ENCODE results near the gene FJX1.

Gene FJX1

DNA sequence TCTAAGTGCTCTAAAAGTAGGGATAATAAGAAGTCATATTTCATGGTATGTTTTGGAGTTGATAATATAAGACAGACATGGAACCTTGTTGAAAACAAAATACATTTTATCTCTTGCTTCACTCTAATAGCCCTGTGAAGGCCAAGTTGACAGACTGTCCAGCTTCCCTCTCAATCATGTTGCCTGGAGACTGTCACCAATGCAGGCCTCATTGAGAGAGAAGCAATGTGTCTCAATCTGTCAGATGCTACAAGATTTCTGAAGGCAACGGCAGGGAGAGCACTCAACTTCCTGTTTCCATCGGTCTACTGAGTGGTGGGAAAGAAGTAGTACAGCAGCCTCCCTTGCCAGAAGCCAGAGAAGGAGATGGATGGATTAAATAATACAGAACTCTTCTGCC lies 23.6 kb upstream of the FJX1 start:
- Mint-ChIP-seq H3K4me1 (peaks cover 9% of the 10 kb centered on the region), H3K27me3 (peaks cover 65% of the 10 kb centered on the region), H3K9me3 (no peaks in the 10 kb centered on the region), H3K4me3 (no peak overlapping the region), H3K27ac (no peak overlapping the region)
- ATAC-seq (no peak), DNase-seq (no peak)

DNA sequence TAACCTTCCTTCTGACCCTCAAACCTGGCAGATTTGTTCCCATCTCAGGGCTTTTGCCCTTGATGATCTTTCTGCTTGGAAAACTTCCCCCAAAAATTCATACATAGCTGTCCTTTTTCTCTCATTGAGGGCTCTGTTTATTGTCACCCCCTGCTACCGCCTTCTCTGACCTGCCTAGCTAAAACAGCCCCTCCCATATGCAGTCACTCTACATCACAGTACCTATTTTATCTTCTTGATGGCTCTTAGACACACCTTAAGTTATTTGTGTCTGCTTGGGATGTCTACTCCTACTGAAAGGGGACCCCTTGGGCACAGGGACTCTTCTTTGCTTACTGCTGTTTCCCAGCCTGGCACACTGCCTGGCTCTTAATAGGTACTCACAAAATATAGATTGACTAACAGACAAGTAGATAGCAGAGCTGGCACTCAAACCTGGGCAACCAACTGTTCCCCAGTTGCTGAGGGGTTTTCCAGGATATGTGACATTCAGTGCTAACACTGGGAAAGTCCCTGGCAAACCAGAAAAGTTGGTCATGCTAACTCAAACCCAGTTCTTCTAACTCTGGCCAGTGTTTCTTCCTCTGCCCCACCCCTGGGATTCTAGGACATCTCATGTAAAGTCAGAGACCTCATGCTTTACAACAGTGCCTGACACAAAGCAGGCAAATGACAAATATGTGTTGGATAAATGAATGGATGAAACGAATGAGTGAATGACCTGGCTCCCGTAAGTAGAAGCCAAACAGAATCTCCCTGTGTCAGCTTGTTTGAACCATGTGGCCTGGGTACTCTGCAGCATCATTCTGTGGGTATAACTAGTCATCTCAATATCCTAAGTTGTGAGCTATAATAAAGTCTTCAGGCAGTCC lies 19.8 kb upstream of the FJX1 start:
- peak overlapping the region in 1 of 2 donors; percentile 17 for H3K4me3 Mint-ChIP-seq
- H3K27ac Mint-ChIP-seq = peak overlapping the region in 1 of 2 donors; percentile 37
- H3K4me1 Mint-ChIP-seq = peaks cover 9% of the 10 kb centered on the region
- peaks cover 58% of the 10 kb centered on the region for H3K27me3 Mint-ChIP-seq
- no peaks in the 10 kb centered on the region for H3K9me3 Mint-ChIP-seq
- DNase-seq = peak in 1 of 2 donors; percentile 58
- ATAC-seq = peak; percentile 92

DNA sequence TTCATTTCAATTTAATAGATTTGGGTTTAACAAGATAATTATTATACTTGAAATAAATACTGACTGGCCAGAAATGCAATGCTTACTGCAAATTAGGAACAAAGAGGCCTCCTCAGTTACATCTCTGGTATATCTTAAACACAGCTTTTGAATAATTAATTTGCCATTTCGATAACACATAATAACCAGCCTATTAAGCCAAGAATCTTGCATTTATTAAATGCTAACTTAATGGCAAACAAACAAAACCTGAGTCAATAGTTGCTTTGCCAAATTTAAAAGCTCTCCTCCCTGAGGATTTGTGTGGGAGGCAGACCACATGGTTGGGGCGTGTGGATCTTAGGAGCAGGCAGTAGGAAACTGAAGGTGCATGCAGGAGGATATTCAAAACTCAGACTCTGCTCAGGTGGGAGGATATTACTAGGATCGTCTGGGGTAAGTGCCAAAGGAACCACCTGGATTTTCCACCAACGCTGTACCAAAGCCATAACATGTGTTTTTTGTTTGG lies 17.9 kb upstream of the FJX1 start:
- Mint-ChIP-seq H3K4me3 (no peak overlapping the region), H3K4me1 (peaks cover 9% of the 10 kb centered on the region), H3K9me3 (no peaks in the 10 kb centered on the region), H3K27ac (no peak overlapping the region), H3K27me3 (peaks cover 62% of the 10 kb centered on the region)
- DNase-seq = no peak
- no peak for ATAC-seq

DNA sequence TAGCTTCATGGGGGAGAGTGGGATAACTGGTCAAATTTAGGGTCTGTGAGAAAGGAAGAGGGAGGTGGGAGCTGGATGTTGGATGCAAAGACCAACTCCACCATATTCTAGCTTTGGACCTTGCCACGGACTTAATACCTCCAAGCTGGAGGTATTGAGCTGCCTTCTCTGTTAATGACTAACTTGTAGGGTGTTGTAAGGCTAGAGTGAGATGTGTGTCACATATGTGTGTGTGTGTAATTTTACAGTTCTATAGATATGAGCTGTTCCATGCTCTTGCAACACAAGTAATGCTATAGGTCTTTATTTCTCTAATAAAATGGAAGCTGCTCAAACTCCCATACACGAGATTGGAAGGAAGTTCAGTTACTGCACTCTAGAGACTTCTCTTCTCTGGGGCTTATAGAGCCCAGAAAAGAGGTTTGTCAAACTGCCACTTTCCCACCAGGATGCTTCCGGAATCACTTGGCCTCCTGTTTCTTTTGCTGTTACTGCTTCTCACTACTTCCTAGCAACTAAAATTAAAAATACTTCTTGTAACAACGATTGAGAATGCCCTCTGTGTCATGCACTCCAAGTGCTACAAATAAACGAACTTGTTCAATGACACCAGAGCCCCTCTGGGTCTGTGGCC lies 16.0 kb upstream of the FJX1 start:
- no peak for DNase-seq
- Mint-ChIP-seq H3K27ac (no peak overlapping the region), H3K9me3 (no peaks in the 10 kb centered on the region), H3K27me3 (peaks cover 52% of the 10 kb centered on the region), H3K4me3 (no peak overlapping the region), H3K4me1 (peaks cover 9% of the 10 kb centered on the region)
- no peak for ATAC-seq

DNA sequence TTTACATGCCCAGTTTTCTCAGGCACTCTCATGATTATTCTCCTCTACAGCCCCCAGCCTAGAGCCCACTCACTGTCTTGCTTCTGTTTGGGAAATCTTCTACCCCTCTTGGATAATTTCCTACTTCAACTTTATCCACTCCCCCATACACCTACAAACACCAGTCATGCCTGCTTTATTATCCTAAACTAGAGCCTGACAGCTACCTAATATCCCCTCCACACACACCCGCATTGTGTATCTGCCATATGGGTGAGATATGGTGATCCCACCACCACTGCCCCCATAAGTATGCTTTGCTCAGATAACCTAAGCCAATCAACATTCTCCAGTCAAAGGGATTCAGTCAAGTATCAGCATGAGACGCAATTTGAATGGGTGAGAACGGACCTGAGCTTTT lies 15.3 kb upstream of the FJX1 start:
- ATAC-seq (no peak), DNase-seq (no peak)
- H3K4me3 Mint-ChIP-seq = no peak overlapping the region
- no peaks in the 10 kb centered on the region for H3K9me3 Mint-ChIP-seq
- peak overlapping the region; percentile 3 to 34 for H3K27ac Mint-ChIP-seq
- peaks cover 45% of the 10 kb centered on the region for H3K27me3 Mint-ChIP-seq
- H3K4me1 Mint-ChIP-seq = peaks cover 8% of the 10 kb centered on the region

DNA sequence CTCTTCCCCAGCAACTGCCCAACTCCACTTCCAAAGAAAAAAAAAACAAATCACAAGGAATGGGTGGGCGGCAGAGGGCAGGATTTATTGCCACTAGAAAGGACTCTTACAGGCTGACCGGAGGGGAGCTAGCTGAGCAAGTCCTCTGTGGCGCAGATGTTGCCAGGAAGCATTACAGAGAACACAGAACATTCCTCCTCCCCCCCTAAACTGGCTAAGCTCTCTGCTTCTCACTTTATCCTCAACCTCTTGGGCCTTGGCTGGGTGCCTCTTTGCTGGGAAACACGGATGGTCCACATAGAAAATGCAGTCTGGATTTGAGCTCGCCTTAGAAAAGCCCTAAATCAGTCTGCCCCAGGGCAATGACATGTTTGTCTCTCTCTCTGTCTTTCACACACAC lies 12.6 kb upstream of the FJX1 start:
- Mint-ChIP-seq H3K4me3 (no peak overlapping the region), H3K4me1 (no peaks in the 10 kb centered on the region), H3K27me3 (peaks cover 45% of the 10 kb centered on the region), H3K9me3 (no peaks in the 10 kb centered on the region), H3K27ac (no peak overlapping the region)
- no peak for DNase-seq
- ATAC-seq = no peak

DNA sequence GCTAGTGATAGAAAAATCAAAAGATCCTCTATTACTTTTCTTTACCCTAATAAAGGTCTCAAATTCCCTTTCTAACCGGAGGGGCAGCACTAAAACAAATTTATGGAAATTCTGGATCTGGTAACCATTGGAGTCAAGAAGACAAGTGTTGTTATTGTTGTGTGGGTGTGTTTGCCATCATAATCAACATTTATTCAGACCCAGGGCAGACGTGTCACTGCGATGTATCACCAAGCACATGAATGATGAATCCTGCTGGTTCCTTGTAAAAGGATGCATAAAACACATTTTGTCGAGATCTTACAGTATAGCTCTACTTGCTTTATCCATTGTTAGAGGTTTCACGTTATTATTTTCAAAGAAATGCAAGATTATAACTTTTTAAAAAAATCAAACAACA lies 12.1 kb upstream of the FJX1 start:
- Mint-ChIP-seq H3K4me1 (no peaks in the 10 kb centered on the region), H3K4me3 (no peak overlapping the region), H3K27ac (no peak overlapping the region), H3K9me3 (no peaks in the 10 kb centered on the region), H3K27me3 (peaks cover 50% of the 10 kb centered on the region)
- no peak for ATAC-seq
- DNase-seq = no peak

DNA sequence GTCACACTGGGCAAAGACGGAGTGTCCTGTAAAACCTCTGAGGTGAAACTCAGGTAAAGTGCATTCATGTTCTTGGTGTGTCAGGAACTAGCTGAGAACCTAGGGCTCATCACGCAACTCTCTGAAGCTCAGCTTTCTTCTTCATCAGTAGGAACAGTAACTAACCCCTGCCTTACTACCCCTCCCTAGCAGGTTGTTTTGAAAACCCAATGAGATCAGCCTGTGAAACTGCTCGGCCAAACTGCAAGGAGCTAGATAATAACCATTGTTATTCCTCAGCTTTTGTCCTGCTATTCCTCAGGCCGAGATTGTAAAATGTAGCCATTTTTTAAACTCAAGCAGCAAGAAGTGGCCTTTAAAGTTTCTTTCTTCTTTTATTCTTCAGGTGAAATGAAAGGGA lies 9.8 kb upstream of the FJX1 start:
- Mint-ChIP-seq H3K9me3 (no peaks in the 10 kb centered on the region), H3K27ac (no peak overlapping the region), H3K27me3 (peaks cover 65% of the 10 kb centered on the region), H3K4me3 (no peak overlapping the region), H3K4me1 (no peaks in the 10 kb centered on the region)
- DNase-seq (no peak), ATAC-seq (no peak)

DNA sequence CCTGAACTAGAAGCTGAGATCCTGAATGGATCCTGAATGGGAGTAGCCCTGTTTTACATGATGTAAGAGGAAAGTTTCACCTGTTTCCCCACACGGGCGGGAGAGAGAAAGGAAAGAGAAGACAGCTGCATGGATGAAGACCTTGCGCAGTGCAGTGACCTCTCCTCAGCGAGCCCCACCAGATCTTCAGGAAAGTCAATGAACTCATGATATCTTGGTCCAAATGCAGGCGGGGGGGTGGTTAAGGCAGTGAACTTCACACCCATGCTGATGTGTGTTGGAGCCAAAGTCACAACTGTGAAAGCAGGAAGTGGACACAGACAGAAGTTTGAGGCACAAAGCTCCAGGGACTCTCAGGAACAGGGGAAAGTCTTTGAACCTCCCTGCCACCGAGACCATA lies 8.6 kb upstream of the FJX1 start:
- DNase-seq = no peak
- Mint-ChIP-seq H3K4me3 (no peak overlapping the region), H3K27ac (no peak overlapping the region), H3K4me1 (no peaks in the 10 kb centered on the region), H3K9me3 (no peaks in the 10 kb centered on the region), H3K27me3 (peaks cover 66% of the 10 kb centered on the region)
- ATAC-seq = no peak

DNA sequence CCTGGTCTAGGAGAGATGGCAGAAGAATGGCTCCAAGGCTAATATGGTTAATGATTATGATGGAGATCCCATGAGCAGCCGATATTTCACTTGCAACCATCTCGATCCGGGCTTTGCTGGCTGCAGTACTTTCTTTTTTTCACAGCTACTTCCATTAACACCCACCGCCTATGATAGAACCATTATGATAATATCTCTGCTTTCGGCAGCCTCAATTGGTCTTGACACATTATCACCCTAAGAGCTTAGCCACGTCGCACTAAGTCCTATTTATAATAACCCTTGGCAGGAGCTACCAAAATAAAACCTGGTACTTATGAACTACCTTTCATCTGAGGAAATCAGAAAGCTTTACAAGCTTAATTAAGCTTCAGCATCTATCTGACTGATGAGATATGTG lies 7.6 kb upstream of the FJX1 start:
- ATAC-seq = no peak
- no peaks in the 10 kb centered on the region for H3K9me3 Mint-ChIP-seq
- no peak overlapping the region for H3K27ac Mint-ChIP-seq
- no peak for DNase-seq
- peaks cover 74% of the 10 kb centered on the region for H3K27me3 Mint-ChIP-seq
- H3K4me1 Mint-ChIP-seq = no peaks in the 10 kb centered on the region
- H3K4me3 Mint-ChIP-seq = no peak overlapping the region

DNA sequence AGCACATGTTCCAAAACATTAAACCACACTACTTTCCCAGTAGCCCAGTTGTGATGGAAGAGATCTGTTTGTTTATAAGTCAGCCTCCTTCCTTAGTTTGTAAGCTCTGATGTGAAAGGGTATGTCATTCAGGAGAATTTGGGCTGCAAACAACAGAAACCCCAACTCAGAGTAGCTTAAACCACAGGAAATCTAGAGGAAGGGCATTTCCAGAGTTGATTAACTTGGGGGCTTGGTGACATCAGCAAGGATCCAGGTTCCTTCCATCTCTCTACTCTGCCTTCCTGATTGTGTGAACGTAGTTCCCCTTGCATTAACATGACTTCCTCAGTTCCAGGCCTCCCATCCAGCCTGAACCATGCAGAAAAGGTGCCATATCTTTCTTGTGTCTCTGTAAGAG lies 6.5 kb upstream of the FJX1 start:
- Mint-ChIP-seq H3K4me3 (no peak overlapping the region), H3K27me3 (peaks cover 78% of the 10 kb centered on the region), H3K4me1 (no peaks in the 10 kb centered on the region), H3K9me3 (no peaks in the 10 kb centered on the region), H3K27ac (no peak overlapping the region)
- ATAC-seq (peak; percentile 20), DNase-seq (no peak)

DNA sequence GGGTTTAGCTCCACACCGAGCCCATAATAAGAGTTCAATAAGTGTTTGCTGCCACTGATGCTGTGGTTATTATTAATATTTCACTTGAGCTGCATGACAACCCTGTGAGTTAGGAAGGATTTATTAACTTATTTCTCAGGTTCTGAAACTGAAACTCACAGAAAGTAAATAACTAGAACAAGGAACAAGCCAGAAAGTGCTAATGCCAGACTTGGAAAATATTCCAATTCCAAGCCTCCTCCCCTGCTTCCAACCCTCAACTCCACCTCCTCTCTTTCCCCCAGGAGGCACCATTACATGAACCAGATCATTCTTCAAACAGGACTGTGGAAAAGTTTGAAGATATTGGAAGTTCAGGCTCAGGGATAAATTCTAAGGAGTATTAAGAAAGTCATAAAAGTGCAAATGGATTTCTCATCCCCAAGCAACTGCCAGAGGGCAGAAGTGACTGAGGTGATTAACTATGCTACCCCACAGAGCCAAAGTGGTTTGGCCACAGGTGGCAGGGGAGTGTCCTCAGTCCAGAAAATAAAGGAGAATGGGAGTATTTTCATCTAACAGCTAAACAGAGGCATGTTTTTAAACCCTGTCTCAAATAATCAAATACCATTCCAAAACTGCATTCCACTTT lies 3.2 kb upstream of the FJX1 start:
- no peak overlapping the region for H3K4me3 Mint-ChIP-seq
- H3K4me1 Mint-ChIP-seq = peaks cover 13% of the 10 kb centered on the region
- H3K9me3 Mint-ChIP-seq = no peaks in the 10 kb centered on the region
- peaks cover 84% of the 10 kb centered on the region for H3K27me3 Mint-ChIP-seq
- H3K27ac Mint-ChIP-seq = no peak overlapping the region
- ATAC-seq (no peak), DNase-seq (no peak)

DNA sequence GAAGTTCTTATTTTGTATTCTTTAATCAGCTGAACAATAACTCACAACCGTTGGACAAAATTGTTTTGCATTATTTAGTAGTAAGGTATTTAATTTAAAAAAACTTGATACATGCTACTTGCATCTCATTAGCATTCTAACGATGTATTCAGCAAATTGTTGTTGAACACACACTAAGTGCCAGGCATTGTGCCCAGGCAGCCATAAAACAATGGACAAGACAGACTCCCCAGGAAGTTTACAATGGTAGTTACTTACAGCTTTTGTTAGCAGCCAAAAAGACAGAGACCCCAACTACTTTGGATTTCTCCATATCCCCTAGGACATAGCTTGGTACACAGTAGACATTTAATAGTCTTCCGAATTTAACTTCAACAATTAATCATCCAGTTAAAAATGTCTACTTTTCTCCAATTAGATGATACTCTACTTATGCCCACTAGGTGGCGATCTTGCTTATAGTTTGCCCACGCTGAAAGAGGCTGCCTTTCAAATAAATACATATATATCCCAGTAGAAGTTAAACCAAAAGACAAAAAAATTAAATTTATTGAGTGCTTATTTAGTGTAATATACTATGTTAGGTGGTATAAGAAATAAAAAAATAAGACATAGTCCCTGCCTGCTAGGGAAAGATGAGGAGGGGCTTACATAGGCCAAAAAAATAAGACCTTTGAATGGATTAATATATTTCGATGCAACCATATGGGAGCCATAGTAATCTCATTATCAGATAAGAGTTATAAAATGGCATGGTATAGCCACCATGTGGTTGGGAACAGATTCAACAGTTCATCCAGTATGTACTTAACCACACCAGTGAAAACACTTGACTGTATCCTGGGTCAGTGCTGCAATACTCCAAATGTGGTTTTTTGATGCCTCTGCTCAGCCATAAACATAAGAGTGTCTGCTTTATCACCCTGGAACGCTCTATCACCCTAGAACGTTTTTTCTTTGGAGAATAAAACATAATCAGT lies 2.0 kb upstream of the FJX1 start:
- no peak overlapping the region for H3K27ac Mint-ChIP-seq
- H3K4me1 Mint-ChIP-seq = peaks cover 17% of the 10 kb centered on the region
- H3K9me3 Mint-ChIP-seq = no peaks in the 10 kb centered on the region
- ATAC-seq = no peak
- H3K4me3 Mint-ChIP-seq = no peak overlapping the region
- no peak for DNase-seq
- H3K27me3 Mint-ChIP-seq = peaks cover 85% of the 10 kb centered on the region

DNA sequence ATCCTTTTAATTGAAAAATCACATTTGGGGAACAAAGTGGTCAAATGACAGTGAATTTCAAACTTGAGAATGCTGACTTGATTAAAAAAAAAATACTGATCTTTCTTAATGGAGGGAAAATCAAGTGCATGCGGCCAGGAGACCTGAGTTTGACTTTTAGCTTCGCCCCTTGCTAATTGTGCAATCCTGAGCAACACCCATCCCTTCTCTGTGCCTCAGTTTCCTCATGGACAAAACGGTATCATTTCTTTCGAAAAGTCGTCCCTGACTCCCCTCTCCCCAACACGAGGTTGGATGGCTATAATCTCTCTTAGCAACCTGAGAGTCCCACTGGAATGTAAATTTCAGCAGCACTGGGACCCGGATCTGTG lies 959 bp upstream of the FJX1 start:
- no peak for ATAC-seq
- Mint-ChIP-seq H3K9me3 (no peaks in the 10 kb centered on the region), H3K27ac (no peak overlapping the region), H3K27me3 (peaks cover 85% of the 10 kb centered on the region), H3K4me3 (peak overlapping the region; percentile 72 to 78), H3K4me1 (peaks cover 17% of the 10 kb centered on the region)
- DNase-seq = no peak

DNA sequence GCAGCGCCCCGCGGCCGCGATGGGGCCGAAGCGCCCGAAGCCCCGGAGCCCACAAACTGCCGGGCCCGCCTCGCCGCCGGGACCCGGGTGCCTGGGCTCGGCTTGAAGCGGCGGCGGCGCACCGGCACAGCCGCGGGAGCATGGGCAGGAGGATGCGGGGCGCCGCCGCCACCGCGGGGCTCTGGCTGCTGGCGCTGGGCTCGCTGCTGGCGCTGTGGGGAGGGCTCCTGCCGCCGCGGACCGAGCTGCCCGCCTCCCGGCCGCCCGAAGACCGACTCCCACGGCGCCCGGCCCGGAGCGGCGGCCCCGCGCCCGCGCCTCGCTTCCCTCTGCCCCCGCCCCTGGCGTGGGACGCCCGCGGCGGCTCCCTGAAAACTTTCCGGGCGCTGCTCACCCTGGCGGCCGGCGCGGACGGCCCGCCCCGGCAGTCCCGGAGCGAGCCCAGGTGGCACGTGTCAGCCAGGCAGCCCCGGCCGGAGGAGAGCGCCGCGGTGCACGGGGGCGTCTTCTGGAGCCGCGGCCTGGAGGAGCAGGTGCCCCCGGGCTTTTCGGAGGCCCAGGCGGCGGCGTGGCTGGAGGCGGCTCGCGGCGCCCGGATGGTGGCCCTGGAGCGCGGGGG lies 346 bp downstream of the FJX1 start:
- H3K27ac Mint-ChIP-seq = no peak overlapping the region
- ATAC-seq (peak; percentile 56), DNase-seq (peak; percentile 17 to 45)
- peaks cover 85% of the 10 kb centered on the region for H3K27me3 Mint-ChIP-seq
- no peaks in the 10 kb centered on the region for H3K9me3 Mint-ChIP-seq
- peaks cover 17% of the 10 kb centered on the region for H3K4me1 Mint-ChIP-seq
- H3K4me3 Mint-ChIP-seq = peak overlapping the region; percentile 39 to 76

Measured in stimulated activated naive CD8-positive, alpha-beta T cell treated with anti-CD3 and anti-CD28 coated beads, Interleukin-15, amount 100 ng/mL, for 72 hours (primary cell).